Fibroblast of lung (primary cell): ENCODE results near the gene MRPL24. TPM values are rescaled to one million over a fixed set of nuclear protein-coding genes. Genes with fewer than 3 reads are reported as not detected.

Experiments
- DNase-seq, 2 donors: peaks; one replicate each; pipeline versions ENCODE4 v3.0.0 to v3.0.0-alpha.2; 2010; ENCODE audit warnings: low read depth in 2 of 2
- H2AFZ ChIP-seq: 2 replicates; pipeline ENCODE4 v1.5.1; 2012; ENCODE audit warnings: low read length, control low read depth, inconsistent platforms
- H3K27ac ChIP-seq: 2 replicates; pipeline ENCODE4 v1.5.1; 2011; ENCODE audit warnings: low read length, control low read depth; ENCODE audit not compliant: insufficient read depth
- H3K27me3 ChIP-seq: 2 replicates; pipeline ENCODE4 v1.5.1; 2011; ENCODE audit warnings: mild to moderate bottlenecking, low read length; ENCODE audit not compliant: control insufficient read depth, insufficient read depth
- H3K36me3 ChIP-seq: 2 replicates; pipeline ENCODE4 v1.5.1; 2011; ENCODE audit warnings: low read length; ENCODE audit not compliant: control insufficient read depth, insufficient read depth
- H3K4me1 ChIP-seq: 2 replicates; pipeline ENCODE4 v1.5.1; 2011; ENCODE audit warnings: low read length; ENCODE audit not compliant: control insufficient read depth, insufficient read depth; ENCODE audit errors: extremely low read depth
- H3K4me2 ChIP-seq: 2 replicates; pipeline ENCODE4 v1.5.1; 2011; ENCODE audit warnings: low read length, control low read depth; ENCODE audit not compliant: insufficient read depth; ENCODE audit errors: extremely low read depth
- H3K4me3 ChIP-seq, 4 experiments: fragments of 200-600 bp in 1 of 4; sonication (generic) in 1 of 4; replicated peaks in 1 of 4; 2 replicates each; pipeline ENCODE4 v1.5.1; 2011 to 2016; ENCODE audit warnings: low read length in 4 of 4, low read depth in 3 of 4, mild to moderate bottlenecking in 3 of 4, control low read depth in 2 of 4, inconsistent platforms in 1 of 4, mixed read lengths in 1 of 4; ENCODE audit not compliant: insufficient read depth in 1 of 4; ENCODE audit errors: control extremely low read depth in 1 of 4
- H3K79me2 ChIP-seq: 2 replicates; pipeline ENCODE4 v1.5.1; 2012; ENCODE audit warnings: mild to moderate bottlenecking, low read length, inconsistent platforms; ENCODE audit not compliant: control insufficient read depth, insufficient read depth
- H3K9ac ChIP-seq: 2 replicates; pipeline ENCODE4 v1.5.1; 2011; ENCODE audit warnings: mild to moderate bottlenecking, low read length, control low read depth; ENCODE audit not compliant: insufficient read depth
- H3K9me3 ChIP-seq: 2 replicates; pipeline ENCODE4 v1.5.1; 2012; ENCODE audit warnings: low read depth, low read length; ENCODE audit not compliant: control insufficient read depth, insufficient read depth
- H4K20me1 ChIP-seq: 2 replicates; pipeline ENCODE4 v1.5.1; 2011; ENCODE audit warnings: low read length; ENCODE audit not compliant: control insufficient read depth, insufficient read depth; ENCODE audit errors: extremely low read depth
- CTCF ChIP-seq, 2 donors: IDR thresholded peaks in 1 of 2; conservative IDR thresholded peaks in 1 of 2; 1 replicate in 1 of 2; 2 replicates in 1 of 2; pipeline ENCODE4 v1.5.1; 2011 to 2012; ENCODE audit warnings: low read length in 2 of 2, control low read depth in 1 of 2, inconsistent platforms in 1 of 2, low read depth in 1 of 2, mild to moderate bottlenecking in 1 of 2
- EZH2 ChIP-seq: IDR thresholded peaks from 2 replicates; pipeline ENCODE4 v1.5.1; 2012; ENCODE audit warnings: low read length, control low read depth, mild to moderate bottlenecking; ENCODE audit errors: missing control alignments
- polyA plus RNA-seq, 2 donors: library from polyadenylated mRNA; depleted of rRNA in 1 of 2; stranded (reverse) in 1 of 2; unstranded in 1 of 2; fragments of >200 nt; gene quantifications; 2 replicates each; pipeline ENCODE4 v1.2.1, GENCODE V29; 2011 to 2012; ENCODE audit warnings: missing spikeins in 1 of 2
- total RNA-seq: library from RNA; depleted of rRNA; stranded (reverse); fragments of >200 nt; gene quantifications from 2 replicates; pipeline ENCODE4 v1.2.1, GENCODE V29; 2014

Gene MRPL24
- total and polyA plus RNA-seq, 2 donors (not counting 1 experiment from before 2014, with no cell fraction given), result 58.8 to 67.2 TPM

- no peak overlapping the region for H3K27ac ChIP-seq
- H3K9me3 ChIP-seq, result no peaks in the 10 kb centered on the region
- DNase-seq, result no peak
- H3K79me2 ChIP-seq, result peaks cover 12% of the 10 kb centered on the region
- H3K4me3 ChIP-seq, result no peak overlapping the region
- no peaks in the 10 kb centered on the region for H3K27me3 ChIP-seq
- no peak overlapping the region for H3K9ac ChIP-seq
- peaks cover 4% of the 10 kb centered on the region for H3K4me1 ChIP-seq
- H3K4me2 ChIP-seq, result no peak overlapping the region
- no peak overlapping the region for H2AFZ ChIP-seq
- peaks cover 2% of the 10 kb centered on the region for H4K20me1 ChIP-seq
- H3K36me3 ChIP-seq, result peaks cover 13% of the 10 kb centered on the region
- TF ChIP-seq CTCF (conservative IDR thresholded peaks at IDR 0.05 in 1 of 2, IDR thresholded peaks at IDR 0.05 in 1 of 2; ENCODE audit: low read depth in 1 of 2, low read length in 2 of 2), result no peak
- TF ChIP-seq EZH2, result no peak
These were observed 45.8 kb upstream of the MRPL24 start for GRCh38 chr1:156786640-156787039.

DNA sequence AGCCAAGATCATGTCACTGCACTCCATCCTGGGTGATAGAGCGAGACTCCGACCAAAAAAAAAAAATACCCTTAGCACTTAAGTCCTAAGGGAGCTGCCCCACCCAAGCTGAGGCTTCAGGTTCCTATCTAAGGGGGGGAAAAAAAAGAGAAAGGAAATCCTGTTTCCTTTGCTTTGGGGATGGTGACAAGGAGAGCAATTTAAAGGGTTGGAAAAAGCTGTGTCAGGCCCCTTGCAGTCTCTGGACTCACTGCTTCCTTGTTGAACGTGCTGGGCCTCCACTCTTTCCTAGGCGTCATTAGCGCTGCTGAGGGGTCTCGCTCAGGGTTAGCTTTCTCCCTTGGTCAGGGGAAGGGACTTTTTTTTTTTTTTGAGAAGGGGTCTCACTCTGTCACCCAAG, 44.6 kb upstream of the MRPL24 start:
- Histone ChIP-seq H3K27ac (no peak overlapping the region), H3K36me3 (peaks cover 13% of the 10 kb centered on the region), H4K20me1 (peaks cover 2% of the 10 kb centered on the region), H2AFZ (no peak overlapping the region), H3K4me2 (no peak overlapping the region), H3K27me3 (no peaks in the 10 kb centered on the region), H3K4me1 (peaks cover 9% of the 10 kb centered on the region), H3K9ac (no peak overlapping the region), H3K79me2 (peaks cover 17% of the 10 kb centered on the region), H3K4me3 (no peak overlapping the region), H3K9me3 (no peaks in the 10 kb centered on the region)
- no peak for TF ChIP-seq CTCF (conservative IDR thresholded peaks at IDR 0.05 in 1 of 2, IDR thresholded peaks at IDR 0.05 in 1 of 2; ENCODE audit: low read depth in 1 of 2, low read length in 2 of 2)
- no peak for TF ChIP-seq EZH2
- DNase-seq, result no peak

DNA sequence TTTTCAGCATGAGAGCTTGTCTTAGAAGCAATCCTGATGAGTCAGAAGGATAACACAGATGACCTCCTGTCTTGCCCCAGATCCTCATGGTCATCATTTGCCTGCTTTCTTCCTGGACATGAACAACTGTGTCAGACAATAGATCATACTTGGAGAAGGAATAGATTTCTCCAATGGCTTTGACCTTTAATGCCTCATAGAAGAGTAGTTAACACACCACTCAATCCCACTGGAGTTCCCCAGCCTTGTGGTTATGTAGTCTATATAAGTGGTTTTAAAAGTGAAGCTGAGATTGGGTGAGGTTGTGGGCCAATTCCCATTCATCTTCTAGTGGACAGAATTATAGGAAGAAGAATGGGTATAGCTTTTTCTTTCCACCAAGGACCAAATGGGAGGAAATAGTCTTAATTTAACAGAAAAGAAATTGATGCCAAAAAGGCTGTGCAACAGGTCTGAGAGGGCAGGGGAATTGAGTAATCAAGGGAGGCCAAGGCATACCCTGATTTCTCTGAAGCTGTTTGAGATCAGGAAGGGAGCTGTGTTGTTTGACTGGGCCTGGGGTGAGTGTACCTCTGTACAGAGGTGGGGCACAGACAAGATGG, 40.8 kb upstream of the MRPL24 start:
- H3K27ac ChIP-seq, result peak overlapping the region; percentile 52
- H3K27me3 ChIP-seq, result no peaks in the 10 kb centered on the region
- DNase-seq, result peak; percentile 57 to 61
- peaks cover 2% of the 10 kb centered on the region for H4K20me1 ChIP-seq
- H3K4me2 ChIP-seq, result no peak overlapping the region
- TF ChIP-seq CTCF (conservative IDR thresholded peaks at IDR 0.05 in 1 of 2, IDR thresholded peaks at IDR 0.05 in 1 of 2; ENCODE audit: low read depth in 1 of 2, low read length in 2 of 2) (no peak), EZH2 (no peak)
- peaks cover 38% of the 10 kb centered on the region for H3K79me2 ChIP-seq
- H3K4me3 ChIP-seq, result no peak overlapping the region
- no peak overlapping the region for H3K9ac ChIP-seq
- H3K36me3 ChIP-seq, result peaks cover 9% of the 10 kb centered on the region
- H3K9me3 ChIP-seq, result no peaks in the 10 kb centered on the region
- H2AFZ ChIP-seq, result no peak overlapping the region
- peaks cover 9% of the 10 kb centered on the region for H3K4me1 ChIP-seq
